ENCODE measurements around the gene ZNF397.
"Not testable (repeated sequence)": the region's sequence is repeated elsewhere in the genome, so short reads cannot be mapped to it uniquely, and the experiment has no call there.

ZNF397 gene
- 12.8 to 32.8 reads per million in 2 donors for total RNA-seq

DNA sequence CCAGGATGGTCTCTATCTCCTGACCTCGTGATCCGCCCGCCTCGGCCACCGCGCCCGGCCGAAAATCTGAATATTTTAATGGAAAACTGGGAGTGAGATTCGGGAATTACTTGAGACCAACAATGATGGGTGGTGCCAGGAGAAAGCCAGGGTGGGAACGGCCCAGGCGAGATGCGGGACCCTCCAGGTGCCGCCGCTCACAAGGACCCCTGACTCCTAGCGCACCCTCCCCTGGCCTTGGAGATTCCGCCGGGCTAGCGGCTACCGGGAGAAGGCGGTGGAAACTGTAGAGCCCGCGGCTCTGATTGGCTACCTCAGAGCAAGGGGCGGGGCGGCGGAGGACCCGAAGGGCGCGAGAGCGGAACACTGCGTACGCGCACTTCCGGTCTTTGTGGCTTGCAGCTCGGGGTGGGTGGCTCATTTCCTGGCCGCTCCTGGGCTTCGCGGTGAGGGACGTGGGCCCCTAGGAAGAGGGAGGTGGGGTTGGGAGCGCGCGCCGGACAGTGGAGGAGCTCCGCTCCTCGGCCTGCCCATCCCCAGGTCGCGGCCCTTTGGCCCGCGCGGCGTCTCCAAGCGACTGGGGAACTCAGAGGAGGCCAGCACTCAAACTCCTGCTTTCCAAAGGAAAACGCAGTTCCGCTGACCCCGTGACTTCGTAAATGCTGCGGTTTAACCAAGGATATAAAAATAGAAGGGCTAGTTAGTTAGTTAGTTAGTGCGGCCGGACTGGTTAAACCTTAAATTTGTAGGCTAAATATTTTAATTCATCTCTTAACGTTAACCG, at the start of gene ZNF397:
Gene ZNF397, plus strand, starts transcription at position 371 of the 784 bp plus-strand sequence. CDS start 1,437 bp downstream, outside the sequence.
- DNase-seq, result peak; percentile 89 to 98 (median 92)

DNA sequence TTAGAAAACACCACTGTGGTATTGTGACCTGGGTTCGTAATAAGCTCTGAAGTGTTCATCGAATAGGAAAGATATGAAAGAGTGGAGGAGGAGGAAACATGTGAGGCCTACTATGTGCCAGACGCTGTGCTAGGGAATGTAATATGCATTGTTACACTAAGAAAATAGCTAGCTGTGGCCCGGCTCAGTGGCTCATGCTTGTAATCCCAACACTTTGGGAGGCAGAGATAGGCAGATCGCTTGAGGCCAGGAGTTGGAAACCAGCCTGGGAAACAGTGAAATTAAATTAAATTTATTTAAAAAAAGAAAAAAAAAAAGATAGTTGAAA, 49.2 kb upstream of the ZNF397 start:
- no peak for DNase-seq

GRCh38 chr18:35192415-35192814, 48.4 kb upstream of the ZNF397 start:
- no peak for DNase-seq

DNA sequence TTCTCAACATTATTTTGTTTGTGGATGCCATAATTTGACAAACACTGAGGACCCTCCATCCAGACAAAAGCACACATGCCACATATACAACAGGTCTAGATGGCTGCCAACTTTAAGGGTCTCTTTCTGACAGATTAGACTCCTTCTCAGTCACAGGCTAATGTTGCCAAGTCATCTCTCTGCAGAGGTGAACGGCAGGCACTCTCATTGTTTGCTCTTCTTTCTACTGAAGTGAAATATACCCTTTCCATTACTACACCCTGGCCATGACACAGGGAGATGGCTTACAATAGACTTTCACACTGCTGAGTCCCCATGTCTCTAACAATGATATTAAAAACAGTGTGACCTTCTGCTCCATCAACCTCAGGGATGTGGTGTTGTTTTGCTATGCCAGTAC, 47.5 kb upstream of the ZNF397 start:
- no peak for DNase-seq

GRCh38 chr18:35197296-35197695, 43.5 kb upstream of the ZNF397 start:
- peak in 1 of 5 experiments; percentile 11 for DNase-seq

- DNase-seq, result no peak
These were observed 39.4 kb upstream of the ZNF397 start for GRCh38 chr18:35201256-35201931.

DNA sequence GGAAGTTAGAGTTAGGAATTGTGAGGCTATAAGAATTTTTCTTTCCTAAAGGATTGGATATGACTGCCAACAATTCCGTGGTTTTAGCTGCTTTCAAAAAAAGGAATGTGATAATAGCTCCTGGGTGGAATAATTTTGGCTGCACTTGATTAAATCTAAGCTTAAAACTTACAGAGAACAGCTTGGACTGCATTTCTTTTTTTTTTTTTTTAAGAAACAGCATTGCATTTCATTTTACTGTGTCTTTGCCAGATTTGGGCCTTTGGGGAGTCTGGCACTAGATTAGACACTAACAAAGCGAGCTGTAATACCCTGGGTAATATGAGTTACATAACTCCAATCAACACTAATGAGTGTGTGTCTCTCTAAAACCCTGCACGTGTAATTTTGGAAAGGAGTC, 37.8 kb upstream of the ZNF397 start:
- DNase-seq, result no peak

GRCh38 chr18:35205199-35205712, 35.6 kb upstream of the ZNF397 start:
- no peak for DNase-seq

GRCh38 chr18:35205746-35206458, 34.9 kb upstream of the ZNF397 start:
- not testable (repeated sequence) for DNase-seq

- no peak for DNase-seq
These were observed 25.8 kb upstream of the ZNF397 start for GRCh38 chr18:35215026-35215425.

DNA sequence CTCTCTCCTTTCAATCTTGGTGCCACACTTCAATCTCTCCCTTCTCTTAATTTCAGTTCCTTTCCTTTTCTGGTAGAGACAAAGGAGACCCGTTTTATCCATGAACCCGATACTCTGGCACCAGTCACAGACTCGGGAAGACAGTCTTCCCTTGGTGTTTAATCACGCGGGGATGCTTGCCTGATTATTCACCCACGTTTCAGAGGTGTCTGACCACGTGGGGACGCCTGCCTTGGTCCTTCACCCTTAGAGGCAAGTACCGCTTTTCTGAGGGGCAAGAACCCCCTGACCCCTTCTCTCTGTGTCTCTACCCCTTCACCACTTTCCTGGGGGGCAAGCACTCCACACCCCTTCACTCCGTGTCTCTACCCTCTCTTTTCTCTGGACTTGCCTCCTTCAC, 24.2 kb upstream of the ZNF397 start:
- not testable (repeated sequence) for DNase-seq

- not testable (repeated sequence) for DNase-seq
These were observed 21.5 kb upstream of the ZNF397 start for GRCh38 chr18:35219331-35219730.

DNA sequence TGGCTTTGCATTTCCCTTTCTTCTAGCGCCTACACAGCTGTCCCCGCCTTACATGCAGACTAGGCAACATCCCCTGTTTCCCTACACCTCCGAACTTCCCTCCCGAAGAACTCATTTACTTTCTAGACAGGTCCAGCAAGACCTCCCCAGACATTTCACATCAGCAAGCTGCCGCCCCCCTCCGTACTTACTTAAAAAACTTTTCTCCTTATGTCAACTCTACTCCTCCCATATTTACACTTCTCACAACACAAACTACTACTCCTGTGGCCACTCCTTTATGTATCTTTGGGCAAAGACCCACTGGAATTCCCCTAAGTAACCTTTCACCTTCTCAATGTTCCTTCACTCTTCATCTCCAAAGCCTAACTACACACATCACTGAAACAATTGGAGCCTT, 20.4 kb upstream of the ZNF397 start:
- no peak for DNase-seq

GRCh38 chr18:35223797-35224196, 17.0 kb upstream of the ZNF397 start:
- DNase-seq, result no peak

DNA sequence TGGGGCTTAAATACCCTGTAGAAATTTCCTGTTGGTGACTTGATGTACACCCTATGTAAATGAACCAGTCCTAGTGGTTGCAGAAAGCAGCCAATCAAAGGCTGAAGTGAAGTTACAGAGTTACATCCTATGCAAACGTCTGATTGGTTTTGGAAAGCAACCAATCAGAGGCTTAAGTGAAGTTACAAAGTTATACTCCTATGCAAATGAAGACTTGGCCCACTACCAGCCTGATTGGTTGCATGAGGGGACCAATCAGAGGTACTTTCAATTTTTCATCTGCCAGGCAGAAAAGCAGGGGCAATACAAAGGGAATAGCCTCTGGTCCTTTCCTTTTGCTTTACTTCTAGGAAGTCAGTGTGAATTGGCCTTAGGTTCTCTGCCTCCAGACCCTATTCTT, 13.6 kb upstream of the ZNF397 start:
- peak in 1 of 5 experiments; percentile 37 for DNase-seq

GRCh38 chr18:35231052-35231451, 9.8 kb upstream of the ZNF397 start:
- peak; percentile 37 to 76 (median 67) for DNase-seq

GRCh38 chr18:35236571-35237363, 4.1 kb upstream of the ZNF397 start:
- no peak for DNase-seq

DNA sequence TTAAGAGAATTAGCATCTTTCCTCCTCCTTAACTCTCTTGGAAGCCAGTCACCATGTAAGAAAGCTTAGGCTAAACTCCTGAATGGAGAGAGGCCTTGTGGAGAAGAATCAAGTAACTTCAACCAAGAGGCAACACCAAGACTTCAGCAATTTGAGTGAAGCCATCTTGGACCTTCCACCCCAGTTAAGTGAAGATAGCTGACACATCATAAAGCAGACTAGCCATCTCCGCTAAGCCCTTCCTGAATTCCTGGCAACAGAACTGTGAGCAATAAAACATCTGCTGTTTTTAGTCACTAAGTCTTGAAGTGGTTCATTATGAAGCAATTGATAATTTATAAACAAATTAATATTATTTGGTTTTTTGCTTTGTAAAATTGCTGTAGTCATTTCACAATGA, 1.5 kb upstream of the ZNF397 start:
- no peak for DNase-seq

DNA sequence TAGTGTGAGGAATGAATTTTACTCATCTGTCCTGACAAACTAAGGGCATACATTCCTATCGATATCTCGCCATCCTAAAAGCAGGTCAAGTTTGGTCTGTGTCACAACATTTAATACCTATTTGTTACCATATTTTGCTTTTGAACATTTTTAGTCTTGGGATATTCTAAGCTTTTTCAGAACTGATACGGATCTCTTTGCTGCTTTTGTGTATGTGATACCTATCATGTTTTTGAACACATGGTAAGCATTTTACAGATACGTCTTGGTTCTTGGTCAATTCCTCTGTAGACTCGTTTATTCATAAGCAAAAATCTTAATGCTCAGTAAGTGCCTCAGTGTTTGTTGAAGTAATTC, 592 bp downstream of the ZNF397 start:
- peak in 1 of 5 experiments; percentile 46 for DNase-seq

GRCh38 chr18:35242426-35242825, 1.6 kb downstream of the ZNF397 start:
- DNase-seq, result no peak

DNA sequence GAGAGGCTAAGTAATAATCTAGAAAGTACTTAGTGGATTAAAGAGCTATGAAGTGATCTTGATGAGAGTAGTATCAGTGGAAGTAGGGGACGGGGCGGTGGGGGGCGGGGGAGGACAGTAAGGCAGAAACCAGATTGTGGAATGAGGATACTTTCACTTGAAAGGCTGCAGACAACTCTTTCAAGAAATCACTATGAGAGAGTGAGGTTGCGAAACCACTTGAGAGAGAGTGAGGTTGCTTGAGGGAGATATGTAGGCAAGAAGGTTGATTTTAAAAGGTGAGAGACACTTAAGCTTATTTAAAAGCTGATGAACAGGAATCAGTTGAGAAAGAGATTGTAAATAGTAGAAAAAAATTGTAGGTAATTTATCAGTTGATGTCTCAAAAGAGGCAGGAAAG, 3.8 kb downstream of the ZNF397 start:
- DNase-seq, result no peak

GRCh38 chr18:35245719-35246317, 5.0 kb downstream of the ZNF397 start:
- no peak for DNase-seq
